A673 (cell line): ENCODE data around the gene ZFHX2. TPM values are rescaled to one million over a fixed set of nuclear protein-coding genes. Genes with fewer than 3 reads are reported as not detected.
A peak's percentile ranks its signal among the peaks of the same experiment; 100 is the strongest.

Source experiments
- BruUV-seq: library from RNA; stranded (reverse); fragments of 400-500 nt; replicated peaks from 2 replicates; lab custom pipeline; 2021; lab: Mats Ljungman, UMichigan
- CTCF ChIA-PET: fragments of 300-600 bp; sonication (Branson Sonifier 250); formaldehyde crosslinking; loops from one replicate; lab custom pipeline; 2022; ENCODE audit warnings: antibody characterized with exemption; lab: Charles Lee
- POLR2A ChIA-PET: fragments of 300-600 bp; sonication (Branson Sonifier 250); formaldehyde crosslinking; loops from one replicate; lab custom pipeline; 2022; ENCODE audit warnings: antibody characterized with exemption; ENCODE audit not compliant: low non-redundant PET; lab: Charles Lee
- DNase-seq: peaks from one replicate; pipeline ENCODE4 v3.0.0-alpha.2; 2015; ENCODE audit warnings: low spot score
- H3K27ac ChIP-seq: fragments of 200-600 bp; sonication (generic); 2 replicates; pipeline ENCODE4 v1.5.1; 2016; ENCODE audit warnings: mixed run types, low read depth, mild to moderate bottlenecking, mixed read lengths, antibody characterized with exemption, low read length; ENCODE audit not compliant: poor library complexity, severe bottlenecking
- H3K27me3 ChIP-seq: fragments of 200-600 bp; sonication (generic); replicated peaks from 2 replicates; pipeline ENCODE4 v1.6.1; 2017; ENCODE audit warnings: mixed run types, low read depth, mild to moderate bottlenecking, mixed read lengths, antibody characterized with exemption, low read length; ENCODE audit not compliant: insufficient read depth, poor library complexity
- H3K36me3 ChIP-seq: fragments of 200-600 bp; sonication (generic); 2 replicates; pipeline ENCODE4 v1.6.1; 2016; ENCODE audit warnings: mixed run types, mild to moderate bottlenecking, mixed read lengths, antibody characterized with exemption, low read length; ENCODE audit not compliant: insufficient read depth, poor library complexity, severe bottlenecking
- H3K4me1 ChIP-seq: fragments of 200-600 bp; sonication (generic); 2 replicates; pipeline ENCODE4 v1.6.1; 2017; ENCODE audit warnings: mixed run types, mild to moderate bottlenecking, mixed read lengths, antibody characterized with exemption, low read length; ENCODE audit not compliant: insufficient read depth, poor library complexity, severe bottlenecking
- H3K4me3 ChIP-seq: fragments of 200-600 bp; sonication (generic); 2 replicates; pipeline ENCODE4 v1.5.1; 2016; ENCODE audit warnings: low read depth, mixed run types, mild to moderate bottlenecking, mixed read lengths, low read length; ENCODE audit not compliant: poor library complexity, severe bottlenecking
- H3K9me3 ChIP-seq: fragments of 200-600 bp; sonication (generic); 2 replicates; pipeline ENCODE4 v1.6.1; 2016; ENCODE audit warnings: mixed run types, low read depth, mild to moderate bottlenecking, mixed read lengths, antibody characterized with exemption, low read length; ENCODE audit not compliant: poor library complexity, severe bottlenecking
- CTCF ChIP-seq: fragments of 300-800, 200-600 bp; sonication (generic); conservative IDR thresholded peaks from 2 replicates; pipeline ENCODE4 v1.5.1; 2017; ENCODE audit warnings: low read depth, mild to moderate bottlenecking, antibody characterized with exemption, low read length, moderate library complexity, mixed read lengths
- EZH2 ChIP-seq: fragments of 200-600 bp; sonication (generic); IDR thresholded peaks from 2 replicates; pipeline ENCODE4 v1.6.1; 2017; ENCODE audit warnings: borderline replicate concordance, low read depth, mild to moderate bottlenecking, mixed read lengths, antibody characterized with exemption, low read length; ENCODE audit not compliant: poor library complexity, severe bottlenecking
- intact Hi-C: fragments of 100-400 bp; cut with micrococcal nuclease; formaldehyde crosslinking; loops from one replicate; pipeline ENCODE4 v1.10.0; 2022; ENCODE audit not compliant: unreplicated experiment
- total RNA-seq: library from RNA; stranded (reverse); gene quantifications from 2 replicates; pipeline ENCODE4 v1.2.3, GENCODE V29; 2021

The ZFHX2 gene
- total RNA-seq, 1 experiment from 2014 or later = 4.8 TPM

GRCh38 chr14:23478109-23478759 is 73.3 kb downstream of the ZFHX2 start:
- Histone ChIP-seq H3K4me3 (no peak overlapping the region), H3K9me3 (no peaks in the 10 kb centered on the region), H3K27me3 (no peaks in the 10 kb centered on the region), H3K36me3 (peaks cover 57% of the 10 kb centered on the region), H3K4me1 (no peaks in the 10 kb centered on the region), H3K27ac (peak overlapping the region; percentile 17)
- peak; percentile 77 for DNase-seq
- TF ChIP-seq CTCF (peak; percentile 83), EZH2 (no peak)
- BruUV-seq = no TSS peak
- POLR2A ChIA-PET = interaction anchor here (0.6 kb wide), 1 partner anchor 85 kb away, joined by 4 read pairs; no protein-coding TSS in a partner anchor
- CTCF ChIA-PET = interaction anchor here (0.5 to 1.3 kb wide), 12 partner anchors 17 to 157 kb away, joined by 3 to 29 read pairs (median 4); partner anchors contain the start of genes JPH4 and PABPN1
- intact Hi-C loops = loop anchor here (1.0 kb wide), 1 partner anchor 84 kb away; no protein-coding TSS in a partner anchor

GRCh38 chr14:23470947-23471346 is 80.6 kb downstream of the ZFHX2 start:
- Histone ChIP-seq H3K9me3 (no peaks in the 10 kb centered on the region), H3K27me3 (no peaks in the 10 kb centered on the region), H3K36me3 (peaks cover 50% of the 10 kb centered on the region), H3K27ac (no peak overlapping the region), H3K4me1 (peaks cover 5% of the 10 kb centered on the region), H3K4me3 (no peak overlapping the region)
- no peak for TF ChIP-seq CTCF
- TF ChIP-seq EZH2 = no peak
- CTCF ChIA-PET = no interaction called here
- no TSS peak for BruUV-seq
- intact Hi-C loops = no loop called here
- DNase-seq = no peak
- POLR2A ChIA-PET = no interaction called here

Other genes starting within 250 kb of the ZFHX2 start
- gene PPP1R3E, start 248.9 kb downstream of the ZFHX2 start, total RNA-seq = 9.7 and 10.9 TPM in 2 replicates
- 22.8 and 25.1 TPM in 2 replicates for gene BCL2L2, start 244.9 kb downstream of the ZFHX2 start, total RNA-seq
- 275 and 287 TPM in 2 replicates for gene PABPN1, start 230.3 kb downstream of the ZFHX2 start, total RNA-seq
- gene SLC22A17, start 198.9 kb downstream of the ZFHX2 start, total RNA-seq = 23.0 and 28.4 TPM in 2 replicates
- gene EFS, start 186.6 kb downstream of the ZFHX2 start, total RNA-seq = 55.9 and 60.9 TPM in 2 replicates
- gene IL25, start 179.0 kb downstream of the ZFHX2 start, total RNA-seq = not detected in 2 replicates
- gene CMTM5, start 174.7 kb downstream of the ZFHX2 start, total RNA-seq = not detected in 2 replicates
- gene MYH6, start 143.5 kb downstream of the ZFHX2 start, total RNA-seq = not detected in 2 replicates
- not detected in 2 replicates for gene MYH7, start 116.1 kb downstream of the ZFHX2 start, total RNA-seq
- gene NGDN, start 82.1 kb downstream of the ZFHX2 start, total RNA-seq = 59.9 and 71.2 TPM in 2 replicates
- 12.3 and 18.9 TPM in 2 replicates for gene THTPA, start 4.5 kb upstream of the ZFHX2 start, total RNA-seq
- 26.0 and 40.1 TPM in 2 replicates for gene AP1G2, start 16.0 kb upstream of the ZFHX2 start, total RNA-seq
- 0.22 TPM in 1 of 2 replicates, not detected in the other for gene JPH4, start 27.0 kb upstream of the ZFHX2 start, total RNA-seq
- gene DHRS2, start 84.6 kb upstream of the ZFHX2 start, total RNA-seq = 0.83 and 1.2 TPM in 2 replicates